PC-3 (cell line): ENCODE results near the gene TTC23.

Experiments used
- CTCF ChIP-seq: fragments of 300-600 bp; sonication (generic); conservative IDR thresholded peaks from 2 replicates; pipeline ENCODE4 v1.5.1; 2017; ENCODE audit warnings: antibody characterized with exemption, low read depth, mild to moderate bottlenecking, low read length
- EZH2 ChIP-seq: fragments of 300-600 bp; sonication (generic); IDR thresholded peaks from one replicate; pipeline ENCODE4 v1.6.1; 2017; ENCODE audit warnings: antibody characterized with exemption, mild to moderate bottlenecking, low read length; ENCODE audit not compliant: unreplicated experiment

DNA sequence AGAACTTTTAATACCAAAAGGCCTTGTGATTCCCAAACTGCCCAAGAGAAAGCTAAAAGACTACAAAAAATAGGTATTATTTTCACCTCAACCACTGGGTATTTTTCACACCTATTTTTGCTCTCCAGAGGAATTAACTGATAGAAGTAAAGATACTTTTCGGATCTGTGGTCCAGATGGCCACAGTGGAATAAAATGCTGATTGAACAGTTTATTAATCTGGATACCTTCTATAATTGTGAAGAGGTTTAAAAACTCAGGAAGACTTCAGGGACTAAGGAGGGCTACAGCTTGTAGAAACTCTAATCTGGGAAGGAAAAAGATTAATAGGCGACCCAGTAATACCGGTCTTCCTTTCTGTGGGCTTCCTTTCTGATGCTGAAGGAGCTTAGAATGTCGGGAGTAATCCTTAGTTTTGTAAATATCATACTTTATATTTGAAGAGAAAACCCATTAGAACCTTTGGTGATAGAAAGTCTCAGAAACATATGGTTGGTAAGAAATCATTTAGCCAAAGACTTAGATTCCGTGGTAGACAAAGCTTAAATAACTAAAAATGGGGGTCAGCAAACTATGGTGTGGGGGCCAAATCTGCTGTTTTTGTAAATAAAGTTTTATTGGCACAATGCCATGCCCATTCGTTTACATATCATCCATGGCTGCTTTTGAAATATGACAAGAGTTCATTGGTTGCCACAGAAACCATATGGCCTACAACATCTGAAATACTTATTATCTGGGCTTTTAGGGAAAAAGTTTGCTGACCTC, 47.8 kb downstream of the TTC23 start:
- no peak for TF ChIP-seq CTCF
- TF ChIP-seq EZH2 = no peak
